GM23338 (cell line): ENCODE data around the gene TTC28. TPM values are rescaled to one million over a fixed set of nuclear protein-coding genes. Genes with fewer than 3 reads are reported as not detected.

Experiments used
- ATAC-seq: fragments of 200-7000 bp; cut with Tn5 transposase; 3 replicates; pipeline ENCODE4 v1.9.1; 2020
- DNase-seq: peaks from one replicate; pipeline ENCODE4 v3.0.0-alpha.2; 2015; ENCODE audit warnings: low spot score
- H2AFZ ChIP-seq: fragments of 200-600 bp; sonication (generic); 2 replicates; pipeline ENCODE4 v1.8.0; 2016; ENCODE audit warnings: antibody characterized with exemption, mild to moderate bottlenecking, moderate library complexity
- H3F3A ChIP-seq: fragments of 200-600 bp; sonication (generic); replicated peaks from 2 replicates; pipeline ENCODE4 v1.8.0; 2017; ENCODE audit warnings: antibody characterized with exemption, mixed run types, low read depth
- H3K27ac ChIP-seq: fragments of 200-600 bp; sonication (generic); 2 replicates; pipeline ENCODE4 v1.6.1; 2016; ENCODE audit warnings: low read depth
- H3K27me3 ChIP-seq: fragments of 200-600 bp; sonication (generic); 2 replicates; pipeline ENCODE4 v1.8.0; 2016; ENCODE audit warnings: mild to moderate bottlenecking, mixed run types, moderate library complexity; ENCODE audit not compliant: insufficient read depth
- H3K36me3 ChIP-seq: fragments of 200-600 bp; sonication (generic); 2 replicates; pipeline ENCODE4 v1.8.0; 2016; ENCODE audit warnings: mild to moderate bottlenecking; ENCODE audit not compliant: insufficient read depth
- H3K4me1 ChIP-seq: fragments of 200-600 bp; sonication (generic); 2 replicates; pipeline ENCODE4 v1.8.0; 2016; ENCODE audit warnings: mild to moderate bottlenecking, moderate library complexity; ENCODE audit not compliant: insufficient read depth
- H3K4me2 ChIP-seq: fragments of 200-600 bp; sonication (generic); 2 replicates; pipeline ENCODE4 v1.7.1; 2017; ENCODE audit warnings: mixed run types
- H3K4me3 ChIP-seq: fragments of 200-600 bp; sonication (generic); 2 replicates; pipeline ENCODE4 v1.6.1; 2016; ENCODE audit warnings: mixed run types
- H3K79me2 ChIP-seq: fragments of 200-600 bp; sonication (generic); replicated peaks from 2 replicates; pipeline ENCODE4 v1.8.0; 2017; ENCODE audit warnings: mild to moderate bottlenecking; ENCODE audit not compliant: insufficient read depth
- H3K9me2 ChIP-seq: fragments of 200-600 bp; sonication (generic); 2 replicates; pipeline ENCODE4 v1.8.0; 2017; ENCODE audit not compliant: insufficient read depth
- H4K20me1 ChIP-seq: fragments of 200-600 bp; sonication (generic); replicated peaks from 2 replicates; pipeline ENCODE4 v1.8.0; 2017; ENCODE audit warnings: mild to moderate bottlenecking; ENCODE audit not compliant: insufficient read depth
- H3K27ac Mint-ChIP-seq: 2 replicates; pipeline ENCODE4 v1.8.0; 2020; ENCODE audit warnings: inconsistent platforms, mild to moderate bottlenecking, moderate library complexity, mixed read lengths
- H3K27me3 Mint-ChIP-seq: 3 replicates; pipeline ENCODE4 v1.8.0; 2022; ENCODE audit warnings: low read depth, mild to moderate bottlenecking, moderate library complexity, mixed read lengths, inconsistent platforms; ENCODE audit not compliant: insufficient read depth, poor library complexity
- H3K36me3 Mint-ChIP-seq: 3 replicates; pipeline ENCODE4 v1.8.0; 2021; ENCODE audit warnings: low read depth, mild to moderate bottlenecking, inconsistent platforms, moderate library complexity, mixed read lengths
- H3K4me1 Mint-ChIP-seq: 3 replicates; pipeline ENCODE4 v1.8.0; 2020; ENCODE audit warnings: mild to moderate bottlenecking, inconsistent platforms, mixed read lengths
- H3K4me3 Mint-ChIP-seq: 3 replicates; pipeline ENCODE4 v1.8.0; 2021; ENCODE audit warnings: moderate library complexity, mild to moderate bottlenecking, inconsistent platforms, mixed read lengths
- H3K9me3 Mint-ChIP-seq: 3 replicates; pipeline ENCODE4 v1.8.0; 2020; ENCODE audit warnings: moderate library complexity, mild to moderate bottlenecking, inconsistent platforms, mixed read lengths
- CREB1 ChIP-seq: fragments of 250-450 bp; sonication (Bioruptor Pico); IDR thresholded peaks from 2 replicates; pipeline ENCODE4 v1.5.0; 2020; ENCODE audit warnings: low read depth, mild to moderate bottlenecking, moderate library complexity
- EZH2phosphoT487 ChIP-seq: fragments of 200-600 bp; sonication (generic); IDR thresholded peaks from one replicate; pipeline ENCODE4 v1.8.1; 2018; ENCODE audit warnings: antibody characterized with exemption; ENCODE audit not compliant: unreplicated experiment
- JUNB ChIP-seq: IDR thresholded peaks from one replicate; pipeline ENCODE4 v1.6.1; 2016; ENCODE audit warnings: antibody characterized with exemption; ENCODE audit not compliant: unreplicated experiment
- NANOG ChIP-seq: IDR thresholded peaks from 2 replicates; pipeline ENCODE4 v1.6.1; 2016; ENCODE audit warnings: antibody characterized with exemption, borderline replicate concordance
- STAT1 ChIP-seq: IDR thresholded peaks from one replicate; pipeline ENCODE4 v1.6.1; 2016; ENCODE audit warnings: antibody characterized with exemption; ENCODE audit not compliant: unreplicated experiment
- ZNF114 ChIP-seq: fragments of 250-450 bp; sonication (Bioruptor Pico); IDR thresholded peaks from 2 replicates; pipeline ENCODE4 v1.5.0; 2020; ENCODE audit warnings: mild to moderate bottlenecking, moderate library complexity
- ZNF331 ChIP-seq: fragments of 250-450 bp; sonication (Bioruptor Pico); IDR thresholded peaks from 2 replicates; pipeline ENCODE4 v1.5.0; 2020; ENCODE audit warnings: low read depth, mild to moderate bottlenecking, moderate library complexity
- polyA plus RNA-seq: library from polyadenylated mRNA; unstranded; fragments of >200 nt; fragmentation: Nextera tagmentation; extraction: Ambion mirVana; gene quantifications from 2 replicates; pipeline ENCODE4 v1.2.1, GENCODE V29; 2016
- total RNA-seq: library from RNA; depleted of rRNA; stranded (reverse); fragments of >200 nt; shearing (Covaris generic); gene quantifications from 2 replicates; pipeline ENCODE4 v1.2.3, GENCODE V29; 2014
- TF ChIP-seq, protein P1 (sequence below): fragments of 250-450 bp; sonication (Bioruptor Pico); IDR thresholded peaks from 2 replicates; pipeline ENCODE4 v1.5.0; 2020; ENCODE audit warnings: mild to moderate bottlenecking, moderate library complexity
- TF ChIP-seq, protein P2 (sequence below), 2 experiments: fragments of 200-600 bp in 1 of 2; sonication (generic) in 1 of 2; conservative IDR thresholded peaks; 2 replicates each; pipeline versions ENCODE4 v1.5.1 to v1.6.1; 2016 to 2017; ENCODE audit warnings: antibody characterized with exemption in 2 of 2, low read depth in 2 of 2, mild to moderate bottlenecking in 2 of 2, moderate library complexity in 1 of 2

TTC28 gene
- total and polyA plus RNA-seq, 2 experiments from 2014 or later: 4.5 to 16.1 TPM

GRCh38 chr22:28008649-28009048 is 671.0 kb downstream of the TTC28 start (continued):
- TF ChIP-seq, protein P1, sequence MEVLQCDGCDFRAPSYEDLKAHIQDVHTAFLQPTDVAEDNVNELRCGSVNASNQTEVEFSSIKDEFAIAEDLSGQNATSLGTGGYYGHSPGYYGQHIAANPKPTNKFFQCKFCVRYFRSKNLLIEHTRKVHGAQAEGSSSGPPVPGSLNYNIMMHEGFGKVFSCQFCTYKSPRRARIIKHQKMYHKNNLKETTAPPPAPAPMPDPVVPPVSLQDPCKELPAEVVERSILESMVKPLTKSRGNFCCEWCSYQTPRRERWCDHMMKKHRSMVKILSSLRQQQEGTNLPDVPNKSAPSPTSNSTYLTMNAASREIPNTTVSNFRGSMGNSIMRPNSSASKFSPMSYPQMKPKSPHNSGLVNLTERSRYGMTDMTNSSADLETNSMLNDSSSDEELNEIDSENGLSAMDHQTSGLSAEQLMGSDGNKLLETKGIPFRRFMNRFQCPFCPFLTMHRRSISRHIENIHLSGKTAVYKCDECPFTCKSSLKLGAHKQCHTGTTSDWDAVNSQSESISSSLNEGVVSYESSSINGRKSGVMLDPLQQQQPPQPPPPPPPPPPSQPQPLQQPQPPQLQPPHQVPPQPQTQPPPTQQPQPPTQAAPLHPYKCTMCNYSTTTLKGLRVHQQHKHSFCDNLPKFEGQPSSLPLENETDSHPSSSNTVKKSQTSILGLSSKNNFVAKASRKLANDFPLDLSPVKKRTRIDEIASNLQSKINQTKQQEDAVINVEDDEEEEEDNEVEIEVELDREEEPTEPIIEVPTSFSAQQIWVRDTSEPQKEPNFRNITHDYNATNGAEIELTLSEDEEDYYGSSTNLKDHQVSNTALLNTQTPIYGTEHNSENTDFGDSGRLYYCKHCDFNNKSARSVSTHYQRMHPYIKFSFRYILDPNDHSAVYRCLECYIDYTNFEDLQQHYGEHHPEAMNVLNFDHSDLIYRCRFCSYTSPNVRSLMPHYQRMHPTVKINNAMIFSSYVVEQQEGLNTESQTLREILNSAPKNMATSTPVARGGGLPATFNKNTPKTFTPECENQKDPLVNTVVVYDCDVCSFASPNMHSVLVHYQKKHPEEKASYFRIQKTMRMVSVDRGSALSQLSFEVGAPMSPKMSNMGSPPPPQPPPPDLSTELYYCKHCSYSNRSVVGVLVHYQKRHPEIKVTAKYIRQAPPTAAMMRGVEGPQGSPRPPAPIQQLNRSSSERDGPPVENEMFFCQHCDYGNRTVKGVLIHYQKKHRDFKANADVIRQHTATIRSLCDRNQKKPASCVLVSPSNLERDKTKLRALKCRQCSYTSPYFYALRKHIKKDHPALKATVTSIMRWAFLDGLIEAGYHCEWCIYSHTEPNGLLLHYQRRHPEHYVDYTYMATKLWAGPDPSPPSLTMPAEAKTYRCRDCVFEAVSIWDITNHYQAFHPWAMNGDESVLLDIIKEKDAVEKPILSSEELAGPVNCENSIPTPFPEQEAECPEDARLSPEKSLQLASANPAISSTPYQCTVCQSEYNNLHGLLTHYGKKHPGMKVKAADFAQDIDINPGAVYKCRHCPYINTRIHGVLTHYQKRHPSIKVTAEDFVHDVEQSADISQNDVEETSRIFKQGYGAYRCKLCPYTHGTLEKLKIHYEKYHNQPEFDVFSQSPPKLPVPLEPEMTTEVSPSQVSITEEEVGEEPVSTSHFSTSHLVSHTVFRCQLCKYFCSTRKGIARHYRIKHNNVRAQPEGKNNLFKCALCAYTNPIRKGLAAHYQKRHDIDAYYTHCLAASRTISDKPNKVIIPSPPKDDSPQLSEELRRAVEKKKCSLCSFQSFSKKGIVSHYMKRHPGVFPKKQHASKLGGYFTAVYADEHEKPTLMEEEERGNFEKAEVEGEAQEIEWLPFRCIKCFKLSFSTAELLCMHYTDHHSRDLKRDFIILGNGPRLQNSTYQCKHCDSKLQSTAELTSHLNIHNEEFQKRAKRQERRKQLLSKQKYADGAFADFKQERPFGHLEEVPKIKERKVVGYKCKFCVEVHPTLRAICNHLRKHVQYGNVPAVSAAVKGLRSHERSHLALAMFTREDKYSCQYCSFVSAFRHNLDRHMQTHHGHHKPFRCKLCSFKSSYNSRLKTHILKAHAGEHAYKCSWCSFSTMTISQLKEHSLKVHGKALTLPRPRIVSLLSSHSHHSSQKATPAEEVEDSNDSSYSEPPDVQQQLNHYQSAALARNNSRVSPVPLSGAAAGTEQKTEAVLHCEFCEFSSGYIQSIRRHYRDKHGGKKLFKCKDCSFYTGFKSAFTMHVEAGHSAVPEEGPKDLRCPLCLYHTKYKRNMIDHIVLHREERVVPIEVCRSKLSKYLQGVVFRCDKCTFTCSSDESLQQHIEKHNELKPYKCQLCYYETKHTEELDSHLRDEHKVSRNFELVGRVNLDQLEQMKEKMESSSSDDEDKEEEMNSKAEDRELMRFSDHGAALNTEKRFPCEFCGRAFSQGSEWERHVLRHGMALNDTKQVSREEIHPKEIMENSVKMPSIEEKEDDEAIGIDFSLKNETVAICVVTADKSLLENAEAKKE (CRISPR knock-in tag): no peak
- TF ChIP-seq ZNF331: no peak
- TF ChIP-seq ZNF114 (CRISPR knock-in tag): no peak
- no peak for TF ChIP-seq CREB1 (CRISPR knock-in tag)
- TF ChIP-seq, protein P2, sequence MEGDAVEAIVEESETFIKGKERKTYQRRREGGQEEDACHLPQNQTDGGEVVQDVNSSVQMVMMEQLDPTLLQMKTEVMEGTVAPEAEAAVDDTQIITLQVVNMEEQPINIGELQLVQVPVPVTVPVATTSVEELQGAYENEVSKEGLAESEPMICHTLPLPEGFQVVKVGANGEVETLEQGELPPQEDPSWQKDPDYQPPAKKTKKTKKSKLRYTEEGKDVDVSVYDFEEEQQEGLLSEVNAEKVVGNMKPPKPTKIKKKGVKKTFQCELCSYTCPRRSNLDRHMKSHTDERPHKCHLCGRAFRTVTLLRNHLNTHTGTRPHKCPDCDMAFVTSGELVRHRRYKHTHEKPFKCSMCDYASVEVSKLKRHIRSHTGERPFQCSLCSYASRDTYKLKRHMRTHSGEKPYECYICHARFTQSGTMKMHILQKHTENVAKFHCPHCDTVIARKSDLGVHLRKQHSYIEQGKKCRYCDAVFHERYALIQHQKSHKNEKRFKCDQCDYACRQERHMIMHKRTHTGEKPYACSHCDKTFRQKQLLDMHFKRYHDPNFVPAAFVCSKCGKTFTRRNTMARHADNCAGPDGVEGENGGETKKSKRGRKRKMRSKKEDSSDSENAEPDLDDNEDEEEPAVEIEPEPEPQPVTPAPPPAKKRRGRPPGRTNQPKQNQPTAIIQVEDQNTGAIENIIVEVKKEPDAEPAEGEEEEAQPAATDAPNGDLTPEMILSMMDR (conservative IDR thresholded peaks at IDR 0.05; ENCODE audit: low read depth in 2 of 2): no peak
- TF ChIP-seq JUNB: no peak

- Histone ChIP-seq H3K4me3 (no peak overlapping the region), H3K4me1 (no peaks in the 10 kb centered on the region), H2AFZ (no peak overlapping the region), H3K9me2 (no peaks in the 10 kb centered on the region), H3K27me3 (no peaks in the 10 kb centered on the region), H3K4me2 (no peak overlapping the region), H3K36me3 (no peaks in the 10 kb centered on the region), H3K27ac (no peak overlapping the region), H4K20me1 (no peaks in the 10 kb centered on the region), H3K79me2 (no peaks in the 10 kb centered on the region), H3F3A (0 out of 2 replicates have a peak, but pooled peaks cover 7% of the 10 kb centered on the region)
- H3K27me3 Mint-ChIP-seq: peaks cover 9% of the 10 kb centered on the region
- no peaks in the 10 kb centered on the region for H3K9me3 Mint-ChIP-seq
- no peaks in the 10 kb centered on the region for H3K4me1 Mint-ChIP-seq
- ATAC-seq: no peak
- H3K4me3 Mint-ChIP-seq: no peak overlapping the region
- no peaks in the 10 kb centered on the region for H3K36me3 Mint-ChIP-seq
- H3K27ac Mint-ChIP-seq: no peak overlapping the region; the same call in 1 of the 2 replicates
- DNase-seq: no peak
- TF ChIP-seq STAT1 (no peak), EZH2phosphoT487 (no peak), NANOG (no peak)
- TF ChIP-seq, protein P1 (CRISPR knock-in tag): no peak
Measured at GRCh38 chr22:28008056-28008455, 671.6 kb downstream of the TTC28 start.
